Activated gamma-delta T cell treated with Interleukin-2 at 50 U/mL for 16 hours (primary cell): ENCODE results near the gene CLDN22.

Experiments used
- DNase-seq: peaks from one replicate; pipeline ENCODE4 v3.0.0-alpha.2; 2020

Gene CLDN22

DNA sequence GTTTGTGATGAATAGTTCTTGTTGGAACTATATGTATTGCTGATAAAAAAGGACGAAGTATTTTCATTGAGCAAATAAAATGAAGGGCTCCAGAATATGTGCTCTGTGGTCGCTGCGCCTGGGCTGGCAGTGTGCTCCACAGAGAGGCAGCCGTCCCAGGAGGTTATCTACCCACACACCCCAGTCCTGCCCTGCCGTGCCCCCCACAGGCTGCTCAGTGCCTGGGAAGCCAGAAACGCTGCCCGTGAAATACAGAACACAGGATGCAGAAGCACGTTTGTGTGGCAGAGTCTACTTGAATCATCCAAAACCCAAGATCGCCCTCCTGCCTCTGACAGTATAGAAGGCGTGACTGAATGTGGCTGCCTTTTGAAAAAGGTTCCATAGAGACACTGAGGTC is 1.4 kb downstream of the CLDN22 start:
- DNase-seq: no peak

DNA sequence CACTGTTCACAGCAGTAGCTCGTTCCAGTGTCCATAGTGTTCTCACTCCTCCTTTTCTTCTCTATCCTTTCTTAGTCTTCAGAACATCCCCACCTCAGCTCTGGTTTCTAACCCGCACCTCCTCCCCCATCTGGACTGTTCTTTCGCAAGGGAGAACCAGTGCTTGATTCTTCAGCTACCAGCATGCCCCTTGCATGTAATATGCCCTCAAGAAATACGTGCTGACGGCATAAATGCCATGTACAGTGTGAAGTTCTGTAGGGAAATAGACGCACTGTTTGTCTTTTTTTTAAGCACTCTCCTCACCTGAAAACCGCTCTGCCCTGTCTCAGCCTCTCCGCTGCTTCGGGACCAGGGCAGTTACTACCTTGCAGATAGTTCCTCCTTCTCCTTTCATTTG is 5.3 kb downstream of the CLDN22 start:
- DNase-seq: no peak

DNA sequence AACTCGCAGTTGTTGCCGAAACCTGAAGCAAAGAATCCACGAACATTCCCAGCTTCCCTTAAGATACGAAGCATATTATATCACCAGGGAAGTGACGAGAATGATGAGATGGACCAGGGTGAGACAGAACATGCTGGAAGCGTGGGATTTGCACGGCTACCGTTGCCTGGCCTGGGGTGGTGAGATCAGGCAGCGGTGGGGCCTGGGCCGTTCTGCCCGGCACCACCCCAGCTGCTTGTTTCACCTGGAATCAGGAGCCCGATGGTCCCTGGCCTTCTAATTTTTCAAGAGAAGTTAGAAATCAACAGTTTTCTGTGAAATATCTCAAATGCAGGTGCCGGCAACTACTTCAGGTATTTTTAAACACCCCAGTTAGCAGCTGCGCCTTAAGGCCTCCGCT is 5.7 kb downstream of the CLDN22 start:
- DNase-seq: no peak

DNA sequence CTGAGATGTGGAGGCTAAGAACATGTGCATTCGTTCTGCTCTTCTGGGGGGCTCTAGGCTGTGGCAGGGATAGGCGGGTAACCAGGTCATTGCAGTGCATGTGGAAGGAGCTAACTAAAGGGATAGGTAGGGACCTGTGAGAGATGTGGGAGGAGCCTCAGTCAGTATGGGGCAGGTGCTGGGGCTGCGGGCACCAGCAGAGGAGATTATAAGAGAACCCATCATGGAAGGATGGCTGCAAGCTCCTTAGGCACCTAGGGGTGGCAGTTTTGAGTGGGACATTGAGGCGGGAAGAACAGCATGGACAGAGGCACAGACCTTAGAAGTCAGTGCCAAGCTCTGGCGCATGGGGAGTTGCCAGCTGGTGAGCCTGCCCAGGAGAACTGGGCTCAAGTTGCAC is 7.2 kb downstream of the CLDN22 start:
- DNase-seq: no peak

DNA sequence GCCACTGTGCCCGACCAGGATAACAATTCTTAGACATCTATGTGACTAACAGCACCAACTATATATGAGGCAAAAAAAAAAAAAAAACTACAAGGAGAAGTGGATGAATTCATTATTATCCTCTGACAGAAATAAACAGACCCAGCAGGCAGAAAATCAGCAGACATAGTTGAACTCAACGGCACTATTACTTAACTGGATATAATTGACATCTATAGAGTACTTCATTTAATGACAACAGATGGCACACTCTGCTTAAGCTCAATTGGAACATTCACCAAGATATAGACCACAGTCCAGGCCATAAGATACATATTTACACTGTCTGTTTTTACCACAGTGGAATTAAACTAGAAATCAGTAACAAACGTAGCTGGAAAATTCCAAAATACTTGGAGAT is 13.3 kb downstream of the CLDN22 start:
- DNase-seq: no peak

DNA sequence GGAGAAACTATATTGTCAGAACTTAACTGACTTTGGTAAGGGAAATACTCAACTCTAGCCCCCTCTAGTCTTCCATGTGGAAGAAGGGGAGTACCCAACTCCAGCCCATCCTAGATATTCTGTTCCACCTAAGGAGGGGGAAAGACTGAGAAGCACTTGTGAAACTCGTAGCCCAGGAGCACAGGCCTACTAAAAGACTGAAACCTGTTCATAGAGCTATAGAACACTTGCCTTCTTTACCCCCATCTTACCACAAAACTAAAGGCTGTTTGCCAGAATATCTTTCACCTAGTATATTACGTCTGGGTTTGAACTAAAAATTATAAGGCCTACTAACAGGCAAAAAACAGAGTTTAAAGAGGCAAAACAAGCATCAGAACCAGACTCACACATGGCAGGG is 15.5 kb downstream of the CLDN22 start:
- no peak for DNase-seq

DNA sequence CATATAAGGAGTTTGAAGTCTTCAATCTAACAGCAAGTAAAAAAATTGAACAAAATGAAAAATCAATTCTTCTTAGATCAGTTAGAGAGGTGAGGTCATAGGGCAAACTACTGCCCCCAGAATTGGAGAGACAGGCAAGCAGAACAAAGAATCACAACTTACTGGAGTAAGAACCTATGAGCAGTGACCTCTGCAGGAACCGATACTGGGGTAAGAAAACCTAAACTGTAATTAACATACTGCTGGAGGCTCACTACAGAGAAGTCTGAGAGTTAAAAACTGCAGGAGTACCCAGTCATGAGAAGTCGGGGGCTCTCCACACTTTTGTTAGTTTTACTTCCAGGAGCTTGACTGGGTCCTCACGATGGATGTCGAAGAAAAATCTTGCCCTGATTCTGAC is 16.0 kb downstream of the CLDN22 start:
- no peak for DNase-seq

DNA sequence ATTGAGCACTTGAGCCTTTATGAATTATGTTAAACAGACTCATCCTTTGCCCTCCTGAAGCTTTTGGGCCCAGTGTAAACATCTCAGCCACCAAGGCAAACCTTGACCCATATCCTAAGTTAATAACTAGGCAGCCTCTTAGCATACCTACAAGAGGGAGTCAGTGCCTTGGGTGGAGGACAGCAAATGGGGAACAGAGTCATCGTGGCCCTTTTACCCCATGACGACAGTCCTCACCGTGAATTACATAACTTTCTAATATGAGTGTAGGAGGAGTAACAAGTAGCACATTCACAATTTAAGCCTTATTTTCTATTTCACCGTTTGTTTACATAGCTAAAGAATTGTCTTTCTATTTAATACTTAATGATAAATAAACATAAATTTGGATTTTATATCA is 16.8 kb downstream of the CLDN22 start:
- DNase-seq: no peak

DNA sequence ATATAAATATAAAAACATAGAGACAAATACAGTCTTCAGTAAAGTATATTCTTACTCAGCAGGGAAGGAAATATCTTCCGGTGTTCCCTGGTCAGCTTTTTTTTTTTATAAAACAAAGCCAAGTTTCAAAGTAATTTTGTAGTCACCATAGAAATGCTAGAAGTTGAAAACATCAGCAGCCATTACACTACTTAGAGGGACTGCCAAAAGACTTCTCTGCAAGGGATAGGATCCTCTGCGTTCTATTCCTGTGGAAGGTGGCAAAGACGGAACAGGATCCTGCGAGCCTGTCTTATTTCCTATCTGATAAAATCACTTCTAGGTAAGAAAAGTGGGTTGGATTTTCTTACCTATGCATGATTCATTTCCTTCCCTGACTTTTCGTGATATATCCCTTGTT is 19.4 kb downstream of the CLDN22 start:
- DNase-seq: no peak

DNA sequence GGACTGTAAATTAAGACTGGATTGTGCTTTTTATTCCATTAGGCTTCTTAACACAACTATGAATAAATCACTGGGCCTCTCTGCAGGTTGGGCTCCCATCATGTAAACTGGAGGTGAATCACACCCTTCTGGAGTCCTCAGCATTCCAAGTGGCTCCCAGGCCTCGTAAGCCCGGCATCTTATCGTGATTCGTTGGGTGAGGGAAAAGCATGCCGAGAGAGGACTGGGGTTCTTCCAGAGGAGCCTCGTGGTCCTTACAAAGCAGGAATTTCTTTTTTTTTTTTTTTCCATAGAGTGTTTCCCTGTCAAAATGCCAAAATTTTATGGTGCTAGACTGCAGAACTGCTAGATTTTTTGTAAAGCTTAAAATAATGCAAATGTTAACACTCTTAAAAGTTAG is 20.0 kb downstream of the CLDN22 start:
- no peak for DNase-seq

DNA sequence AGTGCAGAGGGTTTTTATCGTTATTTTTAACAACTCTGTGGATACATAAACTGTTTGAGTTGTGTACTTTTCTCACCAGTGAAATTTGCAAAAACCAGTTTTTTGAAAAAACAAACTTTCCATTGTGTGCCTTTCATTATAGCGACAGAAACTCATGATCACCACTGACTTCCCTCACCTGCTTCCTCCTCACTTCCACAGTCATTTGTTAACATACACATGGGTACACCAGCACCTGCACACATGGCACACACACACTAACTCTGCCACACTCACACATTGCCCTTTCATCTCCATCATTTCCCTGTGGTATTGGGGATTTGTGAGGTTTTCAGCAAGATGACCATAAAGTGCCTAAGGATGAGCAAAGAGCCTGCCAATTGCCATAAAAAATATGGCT is 20.6 kb downstream of the CLDN22 start:
- DNase-seq: no peak

DNA sequence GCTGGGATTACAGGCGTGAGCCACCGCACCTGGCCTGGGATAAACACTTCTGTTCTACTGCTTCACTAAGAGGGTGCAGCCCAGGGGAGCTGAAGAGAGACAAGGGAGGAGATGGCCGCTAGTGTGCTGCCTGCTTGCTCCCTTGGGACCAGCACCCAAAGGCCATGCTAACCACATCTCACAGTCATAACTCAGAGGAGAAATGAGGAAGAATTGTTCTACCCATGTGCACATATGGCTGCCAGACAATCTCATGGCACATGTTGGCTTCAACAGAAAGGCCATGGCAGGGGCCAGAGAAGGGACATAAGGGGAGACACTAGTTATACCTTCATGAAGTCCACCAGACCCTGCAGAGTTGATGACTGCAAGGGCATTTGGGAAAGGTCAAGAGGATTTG is 22.4 kb downstream of the CLDN22 start:
- no peak for DNase-seq

DNA sequence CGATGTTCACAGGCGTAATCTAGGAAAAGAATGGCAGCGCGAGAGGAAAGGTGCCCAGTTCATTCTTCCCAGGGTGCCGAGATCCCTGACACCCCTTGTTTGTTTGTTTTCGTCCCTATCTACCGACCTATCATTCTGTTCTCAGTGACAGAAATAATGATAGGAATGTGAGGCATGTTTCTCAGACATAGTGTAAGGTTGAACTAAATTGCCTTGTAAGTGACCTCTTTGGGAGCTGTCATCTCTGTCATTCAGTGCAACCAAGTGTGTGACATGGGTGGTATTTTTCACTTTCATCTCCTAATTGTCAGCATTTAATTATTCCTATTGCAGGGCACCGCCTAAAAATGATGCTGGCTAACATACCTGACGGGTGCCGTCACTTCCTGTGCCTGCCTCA is 24.4 kb downstream of the CLDN22 start:
- DNase-seq: no peak

DNA sequence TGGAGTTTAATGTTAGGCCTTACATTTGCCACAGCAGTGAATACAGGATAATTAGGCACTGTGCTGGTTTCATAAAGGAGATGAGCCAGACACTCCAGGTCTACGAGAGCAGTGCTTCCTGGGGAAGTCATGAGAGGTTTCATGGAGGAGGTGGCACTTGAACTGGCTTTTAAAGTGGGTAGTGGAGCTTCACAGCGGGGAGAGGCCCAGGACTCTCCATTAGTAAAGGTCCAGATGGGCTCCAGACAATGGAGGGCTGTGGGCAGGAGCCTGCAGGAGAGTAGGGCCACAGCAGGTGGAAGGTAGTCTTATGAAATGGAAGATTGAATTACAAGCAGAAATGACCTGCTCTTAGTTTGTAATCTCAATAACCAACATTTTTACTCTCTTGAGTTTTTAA is 29.0 kb downstream of the CLDN22 start:
- no peak for DNase-seq

DNA sequence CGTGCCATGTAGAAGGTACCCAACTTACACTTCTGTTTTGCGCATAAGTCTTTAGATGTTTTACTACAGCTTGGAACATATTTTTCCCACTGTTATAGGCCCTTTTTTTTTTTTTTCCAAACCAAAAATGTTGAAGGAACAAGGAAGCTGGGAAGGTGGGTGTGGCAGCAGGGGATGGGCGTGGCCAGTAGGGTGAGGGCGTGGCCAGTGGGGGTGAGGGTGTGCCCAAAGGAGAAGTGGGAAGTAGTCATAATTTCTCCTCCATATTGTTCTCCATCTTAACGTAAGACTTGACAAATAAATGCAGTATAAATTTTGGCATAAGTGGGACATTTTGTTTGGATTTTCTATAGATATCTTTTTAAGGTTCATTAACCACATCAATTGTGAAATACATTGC is 30.4 kb downstream of the CLDN22 start:
- DNase-seq: no peak

DNA sequence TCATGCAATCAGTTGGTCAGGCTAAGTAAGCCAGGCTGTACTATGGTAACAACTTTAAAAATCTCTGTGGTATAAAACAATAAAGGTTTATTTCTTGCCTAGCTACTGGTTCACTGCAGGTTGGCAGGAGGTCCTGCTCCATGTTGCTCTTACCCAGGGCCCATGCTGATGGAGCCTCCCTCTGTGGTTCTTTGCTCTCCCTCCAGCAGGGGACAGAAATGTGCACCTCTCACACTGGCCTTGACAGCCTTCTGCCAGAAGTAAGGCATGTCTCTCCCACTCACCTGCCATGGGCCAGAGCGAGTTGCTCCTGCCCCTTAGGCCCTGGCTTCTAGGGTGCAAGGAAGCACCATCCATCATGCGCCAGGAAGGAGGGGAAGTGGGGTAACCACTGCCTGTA is 31.1 kb downstream of the CLDN22 start:
- DNase-seq: no peak

DNA sequence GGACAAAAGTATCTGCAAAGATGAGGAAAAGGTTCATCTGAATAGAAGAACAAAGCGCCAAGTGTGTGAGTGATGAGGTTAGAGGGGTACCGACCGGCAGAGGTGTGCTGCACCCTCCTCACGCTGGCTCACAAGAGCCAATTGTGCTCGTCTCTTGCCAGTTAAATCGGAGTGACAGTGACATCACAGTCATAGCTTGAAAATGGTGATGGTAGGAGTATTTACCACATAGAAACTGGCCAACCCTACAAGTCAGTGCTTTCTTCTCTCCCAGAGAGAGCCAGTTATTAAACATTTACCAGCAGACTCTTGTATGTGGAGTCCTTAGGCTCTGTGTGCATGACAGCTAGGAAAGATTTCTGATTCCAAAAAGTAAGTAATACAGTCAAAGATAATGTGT is 32.4 kb downstream of the CLDN22 start:
- DNase-seq: no peak

DNA sequence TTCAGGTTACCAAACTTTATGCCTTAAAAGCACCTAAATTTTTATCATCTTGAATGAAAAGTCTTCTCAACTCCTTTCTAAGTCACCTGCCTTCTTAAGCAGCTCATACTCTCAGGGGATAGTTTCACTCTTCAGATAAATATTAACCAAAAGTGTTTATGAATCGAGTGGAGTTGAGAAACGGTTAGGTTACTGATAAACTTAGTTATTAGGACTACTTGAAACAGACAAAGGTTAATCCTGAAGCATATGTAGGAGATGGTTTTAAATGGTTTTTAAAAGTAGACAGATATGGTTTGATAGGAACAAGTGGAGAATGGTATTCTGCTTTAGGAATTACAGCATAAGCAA is 32.8 kb downstream of the CLDN22 start:
- DNase-seq: no peak

DNA sequence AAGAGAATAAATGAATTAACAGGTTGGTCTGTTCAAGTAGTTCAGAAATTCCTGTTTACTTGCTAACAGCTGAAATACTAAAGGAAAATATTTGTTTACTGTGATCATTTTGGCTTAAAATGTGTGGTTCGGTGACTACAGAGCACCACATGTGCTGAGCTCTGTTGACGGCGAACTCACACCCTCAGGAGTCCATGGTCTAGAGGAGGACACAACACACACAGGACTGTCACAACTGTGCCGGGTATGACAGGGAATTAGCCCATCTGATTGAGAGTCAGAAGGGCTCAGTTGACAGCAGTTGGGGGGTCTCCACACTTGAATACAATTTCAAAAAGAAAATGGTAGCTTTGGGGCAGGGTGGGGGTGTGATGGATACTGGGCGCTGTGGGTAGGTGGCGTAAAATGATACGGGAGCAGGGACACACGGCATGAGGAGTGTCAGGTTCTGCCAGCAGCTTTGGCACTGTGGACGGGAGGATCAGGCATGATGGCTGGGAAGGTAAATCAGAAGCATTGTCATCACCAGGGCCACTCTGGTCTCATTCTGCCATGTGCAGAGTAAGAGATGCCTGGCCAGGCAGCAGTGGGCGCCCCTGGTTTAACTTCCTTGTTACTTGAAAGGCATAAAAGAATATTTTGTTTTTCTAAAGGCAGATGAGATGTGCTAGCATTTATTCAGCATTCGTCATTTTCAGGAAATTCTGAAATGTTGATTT is 33.3 kb downstream of the CLDN22 start:
- no peak for DNase-seq

DNA sequence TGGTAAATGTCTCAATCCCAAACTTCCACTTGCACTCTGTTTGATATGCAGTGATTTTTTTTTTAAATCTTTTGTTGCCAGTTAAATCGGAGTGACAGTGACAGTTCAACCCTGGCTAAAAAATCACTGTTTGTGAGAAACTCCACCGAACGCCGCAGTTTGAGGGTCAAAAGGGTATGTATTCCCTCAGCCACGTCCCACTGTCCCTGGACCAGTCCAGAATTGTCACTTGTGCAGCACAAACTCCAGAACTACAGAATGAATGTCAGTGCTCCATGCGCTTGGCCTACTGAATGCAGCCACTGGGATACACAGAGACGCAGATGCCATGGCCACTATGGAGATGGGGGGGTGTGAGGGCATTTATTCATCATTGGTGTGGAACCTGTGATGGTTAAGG is 34.2 kb downstream of the CLDN22 start:
- no peak for DNase-seq

DNA sequence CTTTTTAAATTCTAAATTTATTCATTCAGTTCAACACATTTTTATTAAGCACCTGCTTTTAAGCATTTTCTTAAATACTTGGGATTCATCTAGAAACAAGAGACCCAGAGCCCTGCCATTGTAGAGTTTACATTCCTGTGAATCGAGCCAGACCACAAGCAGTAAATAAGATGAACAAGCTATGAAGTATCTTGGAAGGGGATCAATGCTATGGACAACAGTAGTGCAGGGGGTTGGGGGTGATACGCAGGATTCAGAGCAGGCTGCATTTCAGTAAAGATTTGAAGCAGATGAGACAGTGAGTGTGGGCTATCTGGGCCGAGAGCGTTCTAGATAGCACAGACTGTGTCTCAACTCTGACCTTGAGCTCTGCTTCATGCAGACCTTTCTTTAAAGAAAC is 35.1 kb downstream of the CLDN22 start:
- no peak for DNase-seq

DNA sequence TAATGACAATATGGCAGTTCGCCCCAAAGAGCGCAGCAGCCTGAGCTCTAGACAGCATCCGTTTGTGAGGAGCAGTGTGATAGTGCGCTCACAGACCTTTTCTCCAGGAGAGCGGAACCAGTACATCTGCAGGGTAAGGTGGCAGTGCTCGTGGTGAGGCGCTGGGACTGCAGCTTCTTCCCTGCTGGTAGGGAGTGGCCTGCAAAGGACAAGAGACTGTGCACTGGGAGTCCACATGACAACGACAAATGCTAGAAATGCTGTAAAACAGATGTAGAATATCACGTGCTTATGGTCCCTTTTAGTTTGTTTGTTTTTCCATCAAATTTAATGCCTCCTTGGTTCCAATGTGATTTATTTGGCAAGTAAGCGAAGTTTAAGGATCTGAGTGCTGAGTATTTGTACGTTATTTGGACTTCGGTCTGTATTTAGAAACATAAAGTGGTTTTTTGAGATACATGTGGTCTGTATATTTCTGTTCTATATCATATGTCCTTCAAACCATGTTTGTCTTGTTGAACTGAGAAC is 35.8 kb downstream of the CLDN22 start:
- DNase-seq: no peak

DNA sequence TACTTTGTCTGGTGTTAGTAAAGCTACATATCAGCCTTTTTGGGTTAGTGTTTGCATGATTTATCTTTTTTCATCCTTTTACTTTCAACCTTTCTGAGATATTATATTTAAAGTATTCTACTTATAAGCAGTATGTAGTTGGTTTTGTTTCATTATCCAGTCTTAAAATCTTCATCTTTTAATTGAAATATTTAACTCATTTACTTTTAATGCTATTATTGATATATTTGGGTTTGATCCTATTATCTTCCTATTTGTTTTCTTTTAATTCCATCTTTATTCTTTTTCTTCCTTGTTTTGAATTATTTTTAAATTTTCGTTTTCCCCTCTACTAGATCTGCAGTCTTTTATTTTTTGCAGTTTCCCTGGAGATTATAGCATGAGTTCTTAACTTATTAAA is 44.0 kb downstream of the CLDN22 start:
- no peak for DNase-seq

DNA sequence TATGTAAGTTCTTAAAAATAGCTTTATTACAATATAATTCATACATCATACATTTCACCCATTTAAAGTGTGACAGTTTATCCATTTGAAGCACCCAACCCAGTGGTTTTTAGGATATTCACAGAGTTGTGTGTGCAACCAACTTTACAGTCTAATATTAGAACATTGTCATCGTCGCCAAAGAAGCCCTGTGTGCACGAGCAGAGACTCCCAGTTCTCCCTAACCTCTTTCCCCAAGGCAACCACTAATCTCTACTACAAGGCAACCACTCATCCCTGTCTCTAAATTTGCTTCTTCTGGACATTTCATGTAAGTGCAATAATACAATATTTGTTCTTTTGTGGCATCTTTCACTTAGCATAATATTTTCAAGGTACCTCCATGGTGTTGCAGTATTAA is 47.7 kb downstream of the CLDN22 start:
- no peak for DNase-seq

DNA sequence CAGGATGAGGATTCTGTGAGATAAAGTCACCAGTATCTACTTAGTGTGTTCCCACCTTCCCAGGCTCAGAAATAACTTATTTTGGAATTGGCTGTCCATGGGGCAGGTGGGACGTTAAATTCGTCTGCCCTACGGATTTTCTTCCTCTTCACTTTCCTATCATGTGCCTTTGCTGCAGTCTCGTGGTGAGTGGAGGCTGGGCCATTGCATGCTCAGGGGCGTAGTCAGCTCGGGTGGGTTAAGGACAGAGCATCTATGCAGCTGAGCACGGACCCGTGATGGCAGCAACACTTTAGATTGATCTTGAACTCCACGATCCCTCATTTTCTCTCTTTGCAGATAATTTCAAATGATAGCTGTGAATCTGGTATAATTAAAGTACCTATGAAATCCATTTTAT is 51.5 kb downstream of the CLDN22 start:
- no peak for DNase-seq
